Chondrocyte (in vitro differentiated cells): ENCODE data around the gene COL6A1. TPM values are rescaled to one million over a fixed set of nuclear protein-coding genes. Genes with fewer than 3 reads are reported as not detected.

Experiments
- DNase-seq: peaks from one replicate; pipeline ENCODE4 v3.0.0; 2021; ENCODE audit warnings: mixed read lengths, low spot score
- H3K27ac Mint-ChIP-seq: one replicate; pipeline ENCODE4 v1.8.0; 2021; ENCODE audit warnings: mild to moderate bottlenecking, moderate library complexity, mixed read lengths; ENCODE audit not compliant: unreplicated experiment
- H3K27me3 Mint-ChIP-seq: 2 replicates; pipeline ENCODE4 v1.8.0; 2021; ENCODE audit warnings: low read depth, mixed read lengths
- H3K36me3 Mint-ChIP-seq: 2 replicates; pipeline ENCODE4 v1.8.0; 2021; ENCODE audit warnings: low read depth, mixed read lengths
- H3K4me1 Mint-ChIP-seq: 2 replicates; pipeline ENCODE4 v1.8.0; 2021; ENCODE audit warnings: low read depth, mild to moderate bottlenecking, mixed read lengths
- H3K4me3 Mint-ChIP-seq: one replicate; pipeline ENCODE4 v1.8.0; 2021; ENCODE audit warnings: mild to moderate bottlenecking, moderate library complexity, mixed read lengths; ENCODE audit not compliant: unreplicated experiment
- H3K9me3 Mint-ChIP-seq: 2 replicates; pipeline ENCODE4 v1.8.0; 2021; ENCODE audit warnings: low read depth, mixed read lengths
- total RNA-seq: library from RNA; stranded (reverse); gene quantifications from 3 replicates; pipeline ENCODE4 v1.2.1, GENCODE V29; 2021
- TF ChIP-seq, protein P1 (sequence below): fragments of 200-600 bp; sonication (generic); IDR thresholded peaks from 2 replicates; pipeline ENCODE4 v1.5.0; 2021; ENCODE audit warnings: antibody characterized with exemption, mild to moderate bottlenecking, moderate library complexity

Gene COL6A1
- total RNA-seq, 1 donor from 2014 or later, result 1,052 TPM

DNA sequence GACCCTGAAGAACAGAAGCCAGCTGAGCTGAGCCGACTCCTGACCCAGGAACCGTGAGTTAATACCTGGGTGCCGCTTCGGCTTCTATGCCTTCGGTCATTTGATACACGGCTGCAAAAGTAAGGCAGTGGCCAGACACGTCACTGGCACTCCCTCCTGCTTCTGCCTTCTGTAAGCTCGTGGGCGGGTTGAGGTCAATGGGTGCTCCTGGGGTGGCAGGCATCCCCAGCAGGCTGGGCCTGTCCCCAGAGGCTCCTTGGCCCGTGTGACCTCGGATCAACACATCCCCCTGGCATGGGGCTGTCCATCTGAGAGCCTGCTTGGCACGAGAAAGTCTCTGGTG lies 35.7 kb upstream of the COL6A1 start:
- H3K27me3 Mint-ChIP-seq, result no peaks in the 10 kb centered on the region
- peaks cover 16% of the 10 kb centered on the region for H3K4me1 Mint-ChIP-seq
- DNase-seq, result no peak
- no peak overlapping the region for H3K4me3 Mint-ChIP-seq
- no peaks in the 10 kb centered on the region for H3K36me3 Mint-ChIP-seq
- no peaks in the 10 kb centered on the region for H3K9me3 Mint-ChIP-seq
- no peak overlapping the region for H3K27ac Mint-ChIP-seq
- TF ChIP-seq, protein P1, sequence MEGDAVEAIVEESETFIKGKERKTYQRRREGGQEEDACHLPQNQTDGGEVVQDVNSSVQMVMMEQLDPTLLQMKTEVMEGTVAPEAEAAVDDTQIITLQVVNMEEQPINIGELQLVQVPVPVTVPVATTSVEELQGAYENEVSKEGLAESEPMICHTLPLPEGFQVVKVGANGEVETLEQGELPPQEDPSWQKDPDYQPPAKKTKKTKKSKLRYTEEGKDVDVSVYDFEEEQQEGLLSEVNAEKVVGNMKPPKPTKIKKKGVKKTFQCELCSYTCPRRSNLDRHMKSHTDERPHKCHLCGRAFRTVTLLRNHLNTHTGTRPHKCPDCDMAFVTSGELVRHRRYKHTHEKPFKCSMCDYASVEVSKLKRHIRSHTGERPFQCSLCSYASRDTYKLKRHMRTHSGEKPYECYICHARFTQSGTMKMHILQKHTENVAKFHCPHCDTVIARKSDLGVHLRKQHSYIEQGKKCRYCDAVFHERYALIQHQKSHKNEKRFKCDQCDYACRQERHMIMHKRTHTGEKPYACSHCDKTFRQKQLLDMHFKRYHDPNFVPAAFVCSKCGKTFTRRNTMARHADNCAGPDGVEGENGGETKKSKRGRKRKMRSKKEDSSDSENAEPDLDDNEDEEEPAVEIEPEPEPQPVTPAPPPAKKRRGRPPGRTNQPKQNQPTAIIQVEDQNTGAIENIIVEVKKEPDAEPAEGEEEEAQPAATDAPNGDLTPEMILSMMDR, result no peak

DNA sequence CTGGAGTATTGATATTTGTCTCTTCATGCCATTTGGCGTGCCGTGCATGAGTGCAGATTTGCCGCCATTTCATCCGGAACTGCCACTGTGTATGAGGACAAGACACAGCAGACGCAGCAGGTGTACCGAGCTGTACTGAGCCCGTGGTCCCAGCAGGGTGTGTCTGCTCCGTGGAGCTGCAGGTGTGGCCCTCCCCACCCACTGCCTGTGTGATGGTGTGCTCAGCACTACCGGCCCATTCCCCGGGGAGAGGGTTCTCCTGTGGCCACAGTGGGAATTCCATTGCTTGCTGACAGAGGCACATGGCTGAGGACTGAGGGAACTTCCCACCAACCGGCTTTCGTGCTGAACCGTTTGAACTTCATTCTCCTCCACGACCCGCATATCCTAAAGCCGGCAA lies 34.3 kb upstream of the COL6A1 start:
- Mint-ChIP-seq H3K27me3 (no peaks in the 10 kb centered on the region), H3K4me1 (peaks cover 21% of the 10 kb centered on the region), H3K36me3 (no peaks in the 10 kb centered on the region), H3K4me3 (no peak overlapping the region), H3K27ac (no peak overlapping the region), H3K9me3 (no peaks in the 10 kb centered on the region)
- DNase-seq, result no peak
- TF ChIP-seq, protein P1, result no peak

DNA sequence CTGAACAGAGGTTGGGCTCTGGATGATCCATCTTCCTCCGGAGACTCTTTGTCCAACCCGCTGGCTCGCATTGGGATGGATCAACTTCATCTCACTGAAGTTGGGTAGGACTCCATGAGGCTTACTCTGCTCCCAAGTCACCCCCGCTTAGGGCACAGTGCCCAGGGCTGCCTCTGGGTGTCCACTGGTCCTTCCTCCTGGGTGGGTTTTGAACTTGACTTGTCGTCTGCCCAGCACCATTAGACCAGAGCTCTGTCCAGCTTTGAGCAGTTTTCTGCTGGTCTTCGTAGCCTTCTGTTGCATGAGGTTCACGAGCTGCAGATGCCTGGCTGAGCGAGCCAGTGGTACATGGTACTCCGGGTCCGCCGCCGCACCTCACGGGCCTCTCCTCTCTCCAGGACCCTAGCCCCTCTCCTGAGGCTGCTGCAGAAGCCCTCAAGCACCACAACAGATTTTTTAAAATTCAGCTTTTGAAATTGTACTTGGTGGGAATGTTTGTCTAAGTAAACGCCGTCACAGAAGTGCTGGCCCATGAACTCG lies 33.8 kb upstream of the COL6A1 start:
- no peak for DNase-seq
- Mint-ChIP-seq H3K9me3 (no peaks in the 10 kb centered on the region), H3K27ac (no peak overlapping the region), H3K36me3 (no peaks in the 10 kb centered on the region), H3K4me3 (no peak overlapping the region), H3K4me1 (peaks cover 22% of the 10 kb centered on the region), H3K27me3 (no peaks in the 10 kb centered on the region)
- TF ChIP-seq, protein P1, result no peak

DNA sequence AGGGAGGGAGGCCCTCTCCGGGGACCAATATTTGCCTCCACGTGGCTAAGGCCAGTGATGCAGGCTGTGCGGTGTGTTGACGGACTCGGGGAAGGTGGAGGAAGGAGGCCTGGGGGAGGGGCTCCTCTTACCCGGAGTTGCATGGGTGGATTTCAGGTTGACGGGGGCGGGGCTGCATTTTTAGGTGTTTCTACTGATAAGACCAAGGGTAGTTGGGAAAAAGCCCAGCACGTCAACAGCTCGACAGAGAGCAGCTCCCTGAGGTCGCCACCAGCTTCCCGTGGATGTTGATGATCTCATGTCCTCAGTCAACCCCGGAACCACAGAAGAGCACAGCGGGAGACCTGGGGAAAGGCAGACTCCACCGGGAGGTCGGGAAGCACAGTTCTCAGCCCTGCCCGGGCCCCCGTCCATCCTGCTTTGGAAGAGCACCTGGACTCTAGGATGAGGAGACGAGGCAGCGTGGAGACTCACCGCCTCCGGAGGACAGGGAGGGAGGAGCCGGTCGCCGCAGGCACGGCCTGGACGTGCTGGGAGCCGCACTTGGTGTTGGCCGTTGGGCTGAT lies 32.9 kb upstream of the COL6A1 start:
- H3K27me3 Mint-ChIP-seq, result no peaks in the 10 kb centered on the region
- H3K36me3 Mint-ChIP-seq, result no peaks in the 10 kb centered on the region
- DNase-seq, result no peak
- no peak overlapping the region for H3K4me3 Mint-ChIP-seq
- TF ChIP-seq, protein P1, result no peak
- H3K27ac Mint-ChIP-seq, result no peak overlapping the region
- peaks cover 31% of the 10 kb centered on the region for H3K4me1 Mint-ChIP-seq
- H3K9me3 Mint-ChIP-seq, result no peaks in the 10 kb centered on the region

DNA sequence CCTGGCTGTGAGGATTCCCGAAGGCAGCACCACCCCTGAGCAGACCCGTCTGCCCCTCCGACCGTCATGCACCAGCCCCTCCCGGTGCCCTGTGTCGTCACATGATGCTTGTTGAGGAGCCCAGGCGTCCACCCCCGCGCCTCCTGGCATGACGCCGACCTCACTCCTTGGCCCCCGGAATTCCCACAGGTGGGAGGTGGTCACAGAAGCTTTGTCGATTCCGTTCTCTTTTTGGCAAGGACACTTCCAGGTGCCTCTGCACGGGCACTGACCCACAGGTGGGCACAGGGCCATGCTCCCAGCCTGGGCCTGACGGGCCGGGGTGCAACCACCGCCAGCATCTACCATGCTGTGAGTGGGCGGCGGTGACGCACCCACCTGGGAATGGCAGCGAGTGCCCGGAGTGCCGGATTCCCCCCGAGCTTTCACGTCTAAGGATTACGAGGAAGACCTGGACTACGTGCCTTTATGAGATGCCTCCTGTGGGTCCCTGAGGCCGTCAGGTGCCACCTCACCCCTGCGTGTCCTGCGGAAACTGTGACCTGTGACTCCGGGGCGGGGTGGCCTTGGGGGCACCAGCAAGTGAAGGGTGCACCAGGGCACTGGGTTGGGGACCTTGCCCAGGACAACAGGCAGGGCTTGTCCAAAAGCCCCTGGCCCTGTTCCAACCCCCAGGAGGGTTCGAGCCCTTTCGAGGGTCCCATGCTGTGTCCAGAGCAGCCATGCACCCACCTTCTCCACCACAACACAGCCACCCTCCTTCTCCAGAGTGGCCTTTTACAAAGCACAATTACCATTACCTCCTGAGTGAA lies 31.4 kb upstream of the COL6A1 start:
- TF ChIP-seq, protein P1, result no peak
- Mint-ChIP-seq H3K9me3 (no peaks in the 10 kb centered on the region), H3K27ac (peak overlapping the region; percentile 17), H3K4me3 (no peak overlapping the region), H3K4me1 (peaks cover 42% of the 10 kb centered on the region), H3K27me3 (no peaks in the 10 kb centered on the region), H3K36me3 (no peaks in the 10 kb centered on the region)
- DNase-seq, result no peak
